ENCODE data around the gene ACAP1. TPM values are rescaled to one million over a fixed set of nuclear protein-coding genes. Genes with fewer than 3 reads are reported as not detected.

Gene ACAP1
- total RNA-seq (2021) (10.9 and 28.5 TPM in 2 replicates), Bru-seq, nascent RNA (percentile 22 among the genes with signal in this experiment), BruChase-seq, experiment 1, labeled RNA remaining after a 2-hour chase (percentile 21 among the genes with signal in this experiment), BruChase-seq, experiment 2, labeled RNA remaining after a 6-hour chase (percentile 28 among the genes with signal in this experiment)
- long read RNA-seq, full-length matches to known transcripts: 19 of 21 reads
- long read RNA-seq, partial matches to known transcripts: 2 of 21 reads
- long read RNA-seq, other reads (novel, unspliced or antisense): 0 of 21 reads

- Histone ChIP-seq H3F3A (ENCODE audit: insufficient read depth, low read depth) (no peaks in the 10 kb centered on the region; the same call in 1 of the 2 replicates), H3K4me2 (no peak within 1 kb of the TSS), H3K4me3 (no peak within 1 kb of the TSS), H3K9me2 (ENCODE audit: insufficient read depth) (no peaks in the 10 kb centered on the region), H3K4me1 (replicated peaks; ENCODE audit: insufficient read depth) (no peaks in the 10 kb centered on the region), H2AFZ (no peak within 1 kb of the TSS), H3K79me2 (ENCODE audit: low read depth) (no peaks in the 10 kb centered on the region), H3K36me3 (ENCODE audit: low read depth) (no peaks in the 10 kb centered on the region), H4K20me1 (ENCODE audit: insufficient read depth) (no peaks in the 10 kb centered on the region), H3K27me3 (ENCODE audit: insufficient read depth, low read depth) (no peaks in the 10 kb centered on the region), H3K27ac (no peak within 1 kb of the TSS), H3K9me3 (ENCODE audit: insufficient read depth, low read depth) (no peaks in the 10 kb centered on the region)
- POLR2A ChIA-PET (ENCODE audit: unreplicated experiment): no interaction called here
- no peak for TF ChIP-seq EZH2 (IDR thresholded peaks at IDR 0.05; ENCODE audit: low read depth)
- intact Hi-C loops (cut with micrococcal nuclease; ENCODE audit: unreplicated experiment): no loop called here
- CTCF ChIA-PET: interaction anchor here (1.4 kb wide), 1 partner anchor 9 kb away, joined by 4 read pairs; no protein-coding TSS in a partner anchor
- BruUV-seq (replicated peaks): no TSS peak
- DNase-seq: no peak
Observed at GRCh38 chr17:7336240-7337175, at the start of gene ACAP1. TSS of gene ACAP1 (plus strand) at chr17:7336529. CDS start at chr17:7336735, 206 bp downstream.

GRCh38 chr17:7289256-7290032 lies 46.9 kb upstream of the ACAP1 start:
- DNase-seq: no peak
- BruUV-seq (replicated peaks): no TSS peak
- POLR2A ChIA-PET (ENCODE audit: unreplicated experiment): no interaction called here

GRCh38 chr17:7290166-7290565 lies 46.2 kb upstream of the ACAP1 start:
- no peaks in the 10 kb centered on the region for H3K36me3 ChIP-seq (ENCODE audit: low read depth)
- no peak overlapping the region for H2AFZ ChIP-seq
- POLR2A ChIA-PET (ENCODE audit: unreplicated experiment): no interaction called here
- H4K20me1 ChIP-seq (ENCODE audit: insufficient read depth): no peaks in the 10 kb centered on the region
- H3K4me3 ChIP-seq: no peak overlapping the region
- H3K4me2 ChIP-seq: no peak overlapping the region
- no peak for TF ChIP-seq CTCF (conservative IDR thresholded peaks at IDR 0.05)
- TF ChIP-seq EZH2 (IDR thresholded peaks at IDR 0.05; ENCODE audit: low read depth): no peak
- H3K79me2 ChIP-seq (ENCODE audit: low read depth): no peaks in the 10 kb centered on the region
- intact Hi-C loops (cut with micrococcal nuclease; ENCODE audit: unreplicated experiment): no loop called here
- no peak overlapping the region for H3K27ac ChIP-seq
- peaks cover 10% of the 10 kb centered on the region; the same call in 1 of the 2 replicates for H3K27me3 ChIP-seq (ENCODE audit: insufficient read depth, low read depth)
- CTCF ChIA-PET: no interaction called here
- peaks cover 21% of the 10 kb centered on the region for H3K4me1 ChIP-seq (replicated peaks; ENCODE audit: insufficient read depth)
- BruUV-seq (replicated peaks): no TSS peak
- DNase-seq: no peak
- no peaks in the 10 kb centered on the region for H3K9me3 ChIP-seq (ENCODE audit: insufficient read depth, low read depth)
- peaks cover 16% of the 10 kb centered on the region; the same call in 1 of the 2 replicates for H3F3A ChIP-seq (ENCODE audit: insufficient read depth, low read depth)
- no peaks in the 10 kb centered on the region for H3K9me2 ChIP-seq (ENCODE audit: insufficient read depth)

More at GRCh38 chr17:7289256-7290032, 46.9 kb upstream of the ACAP1 start:
- H3F3A ChIP-seq (ENCODE audit: insufficient read depth, low read depth): peaks cover 16% of the 10 kb centered on the region; the same call in 1 of the 2 replicates
- H4K20me1 ChIP-seq (ENCODE audit: insufficient read depth): no peaks in the 10 kb centered on the region
- H3K4me3 ChIP-seq: no peak overlapping the region
- peaks cover 10% of the 10 kb centered on the region; the same call in 1 of the 2 replicates for H3K27me3 ChIP-seq (ENCODE audit: insufficient read depth, low read depth)
- no peak overlapping the region for H2AFZ ChIP-seq
- no peaks in the 10 kb centered on the region for H3K36me3 ChIP-seq (ENCODE audit: low read depth)
- CTCF ChIA-PET: interaction anchor here (0.5 kb wide), 1 partner anchor 47 kb away, joined by 6 read pairs; the partner anchor contains the start of gene GABARAP
- H3K27ac ChIP-seq: no peak overlapping the region
- intact Hi-C loops (cut with micrococcal nuclease; ENCODE audit: unreplicated experiment): no loop called here
- no peaks in the 10 kb centered on the region for H3K9me2 ChIP-seq (ENCODE audit: insufficient read depth)
- peaks cover 21% of the 10 kb centered on the region for H3K4me1 ChIP-seq (replicated peaks; ENCODE audit: insufficient read depth)
- H3K4me2 ChIP-seq: no peak overlapping the region
- H3K9me3 ChIP-seq (ENCODE audit: insufficient read depth, low read depth): no peaks in the 10 kb centered on the region
- no peak for TF ChIP-seq CTCF (conservative IDR thresholded peaks at IDR 0.05)
- no peak for TF ChIP-seq EZH2 (IDR thresholded peaks at IDR 0.05; ENCODE audit: low read depth)
- H3K79me2 ChIP-seq (ENCODE audit: low read depth): no peaks in the 10 kb centered on the region

Data from PC-9 (cell line).